ENCODE results near the gene EPM2A. TPM values are rescaled to one million over a fixed set of nuclear protein-coding genes. Genes with fewer than 3 reads are reported as not detected.

EPM2A gene
- total RNA-seq, 2 experiments from 2014 or later: 9.1 to 10.7 TPM

- intact Hi-C loops (cut with micrococcal nuclease): no loop called here
- Mint-ChIP-seq H3K36me3 (ENCODE audit: low read depth) (no peaks in the 10 kb centered on the region), H3K27me3 (peaks cover 2% of the 10 kb centered on the region), H3K27ac (no peak overlapping the region), H3K4me1 (ENCODE audit: low read depth) (no peaks in the 10 kb centered on the region), H3K4me3 (no peak overlapping the region), H3K9me3 (peaks cover 2% of the 10 kb centered on the region)
- ChIA-PET POLR2A (interaction anchor here (0.5 kb wide), 1 partner anchor 340 kb away, joined by 3 read pairs; no protein-coding TSS in a partner anchor), CTCF (no interaction called here)
- ATAC-seq (no peak), DNase-seq (no peak)
- no peak for TF ChIP-seq CTCF (IDR thresholded peaks at IDR 0.05)
Observed at GRCh38 chr6:145583753-145584152, 151.6 kb downstream of the EPM2A start.

Other genes starting within 250 kb of the EPM2A start
- gene FBXO30, start 79.3 kb upstream of the EPM2A start, total RNA-seq: 1 to 10 TPM; 3.1 to 3.4 TPM
- 10 to 100 TPM; 13.2 to 13.5 TPM for gene SHPRH, start 228.8 kb upstream of the EPM2A start, total RNA-seq